NCI-H1092 treated with DMSO at 0.1 percent for 48 hours (cell line): ENCODE results near the gene PRDM10.
"Not testable (repeated sequence)": the region's sequence is repeated elsewhere in the genome, so short reads cannot be mapped to it uniquely, and the experiment has no call there.

ENCODE experiments used
- DNase-seq: peaks from one replicate; lab custom pipeline; 2025; lab: John Stamatoyannopoulos, UW

The PRDM10 gene

GRCh38 chr11:129975543-129975942 lies 27.1 kb downstream of the PRDM10 start:
- DNase-seq = no peak

GRCh38 chr11:129974672-129975071 lies 28.0 kb downstream of the PRDM10 start:
- DNase-seq = no peak

- DNase-seq = no peak
Observed at GRCh38 chr11:129974237-129974636, 28.4 kb downstream of the PRDM10 start.

- DNase-seq = no peak
Observed at GRCh38 chr11:129973809-129974208, 28.8 kb downstream of the PRDM10 start.

DNA sequence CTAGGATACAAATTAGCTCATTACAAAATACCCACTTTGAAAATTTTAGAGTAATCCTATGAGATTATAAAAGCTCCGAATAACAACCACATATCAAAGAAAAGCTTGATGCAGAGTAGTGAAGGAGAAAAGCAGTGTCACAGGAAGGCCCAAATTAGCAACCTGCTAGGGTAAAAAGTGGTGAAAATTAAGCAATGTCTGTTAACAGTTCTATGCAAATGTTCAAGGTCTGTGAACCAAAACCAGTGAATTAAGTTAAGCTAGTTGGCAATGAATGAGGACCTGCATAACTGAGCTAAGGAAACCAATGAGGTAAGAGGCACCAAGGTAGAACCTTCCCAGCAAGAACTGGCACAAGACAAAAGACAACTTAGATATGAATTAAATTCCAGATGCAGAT lies 29.6 kb downstream of the PRDM10 start:
- DNase-seq = no peak

DNA sequence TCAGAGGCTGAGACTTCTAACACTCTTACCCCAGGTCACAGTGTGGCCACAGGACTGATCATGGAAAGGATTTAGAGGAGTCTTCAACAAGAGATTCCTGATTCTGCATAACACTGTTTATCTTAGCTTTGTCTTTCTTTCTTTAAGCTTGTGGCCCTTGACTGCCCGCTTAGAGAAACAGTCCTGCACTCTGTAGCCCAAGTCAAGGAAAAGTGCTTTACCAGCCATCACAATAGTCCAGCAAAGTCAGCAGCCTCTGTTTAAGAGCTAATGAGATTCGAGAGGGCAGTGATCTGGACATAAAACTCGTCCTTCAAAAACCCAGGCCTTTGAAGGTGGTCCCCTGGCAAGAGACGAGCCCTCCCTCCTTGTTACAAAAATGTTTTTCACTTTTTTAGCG lies 30.0 kb downstream of the PRDM10 start:
- no peak for DNase-seq

- DNase-seq = not testable (repeated sequence)
Observed at GRCh38 chr11:129971856-129972255, 30.8 kb downstream of the PRDM10 start.

DNA sequence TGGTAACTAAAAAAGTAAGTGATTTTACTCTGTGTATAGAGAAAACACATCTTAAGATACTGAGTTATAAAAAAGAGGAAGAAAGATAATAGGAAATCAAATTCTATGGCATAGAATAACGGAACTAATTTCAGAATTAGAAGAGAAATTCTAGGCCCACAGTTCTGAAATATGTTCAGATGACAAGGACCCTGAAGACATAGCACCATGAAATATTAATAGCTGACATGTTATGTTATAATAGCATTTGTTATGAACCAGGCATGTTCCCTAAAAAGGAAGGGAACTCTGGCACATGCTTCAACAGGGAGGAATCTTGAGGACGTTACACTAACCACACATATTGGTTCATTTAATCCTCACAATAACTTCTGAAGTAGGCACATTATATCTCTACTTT lies 32.7 kb downstream of the PRDM10 start:
- no peak for DNase-seq

DNA sequence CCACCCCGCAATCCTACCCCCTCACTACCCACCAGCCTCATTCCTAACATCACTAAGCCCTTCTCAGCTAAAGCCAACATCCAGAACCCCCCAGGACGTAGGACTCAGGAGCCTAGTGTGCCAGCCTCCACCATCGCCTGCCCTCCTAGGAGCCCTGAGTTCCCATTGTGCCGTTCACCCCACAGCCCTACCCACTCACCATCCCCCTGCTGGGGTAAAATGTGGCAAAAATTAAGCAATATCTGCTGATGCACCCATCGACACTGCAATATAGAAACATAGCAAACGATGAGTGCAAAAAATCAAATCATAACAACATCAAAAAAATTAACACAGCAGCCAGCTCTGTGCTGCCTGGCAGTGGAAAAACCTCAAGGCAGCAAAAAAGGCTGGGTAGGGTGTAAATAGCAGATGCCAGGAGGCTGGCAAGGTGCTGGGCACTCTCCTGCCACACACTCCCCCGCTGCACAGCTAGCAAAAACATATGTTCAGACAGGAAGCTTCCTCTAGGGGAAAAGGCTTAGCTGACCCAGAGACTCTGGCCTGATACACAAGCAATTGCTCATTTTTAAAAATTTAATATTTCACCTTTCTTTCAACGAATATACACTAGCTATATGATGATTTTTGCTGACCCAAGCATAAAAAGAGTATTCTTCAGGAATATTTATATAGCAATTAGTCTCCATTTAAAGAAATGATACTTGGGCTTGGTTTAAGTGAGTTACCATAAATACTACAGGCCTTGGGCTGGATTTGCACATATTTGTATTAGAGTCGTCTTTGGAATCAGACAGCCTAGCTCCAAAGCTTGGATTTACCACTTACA lies 33.8 kb downstream of the PRDM10 start:
- no peak for DNase-seq

- DNase-seq = no peak
Observed at GRCh38 chr11:129967996-129968395, 34.6 kb downstream of the PRDM10 start.

- DNase-seq = no peak
Observed at GRCh38 chr11:129965248-129965647, 37.4 kb downstream of the PRDM10 start.

DNA sequence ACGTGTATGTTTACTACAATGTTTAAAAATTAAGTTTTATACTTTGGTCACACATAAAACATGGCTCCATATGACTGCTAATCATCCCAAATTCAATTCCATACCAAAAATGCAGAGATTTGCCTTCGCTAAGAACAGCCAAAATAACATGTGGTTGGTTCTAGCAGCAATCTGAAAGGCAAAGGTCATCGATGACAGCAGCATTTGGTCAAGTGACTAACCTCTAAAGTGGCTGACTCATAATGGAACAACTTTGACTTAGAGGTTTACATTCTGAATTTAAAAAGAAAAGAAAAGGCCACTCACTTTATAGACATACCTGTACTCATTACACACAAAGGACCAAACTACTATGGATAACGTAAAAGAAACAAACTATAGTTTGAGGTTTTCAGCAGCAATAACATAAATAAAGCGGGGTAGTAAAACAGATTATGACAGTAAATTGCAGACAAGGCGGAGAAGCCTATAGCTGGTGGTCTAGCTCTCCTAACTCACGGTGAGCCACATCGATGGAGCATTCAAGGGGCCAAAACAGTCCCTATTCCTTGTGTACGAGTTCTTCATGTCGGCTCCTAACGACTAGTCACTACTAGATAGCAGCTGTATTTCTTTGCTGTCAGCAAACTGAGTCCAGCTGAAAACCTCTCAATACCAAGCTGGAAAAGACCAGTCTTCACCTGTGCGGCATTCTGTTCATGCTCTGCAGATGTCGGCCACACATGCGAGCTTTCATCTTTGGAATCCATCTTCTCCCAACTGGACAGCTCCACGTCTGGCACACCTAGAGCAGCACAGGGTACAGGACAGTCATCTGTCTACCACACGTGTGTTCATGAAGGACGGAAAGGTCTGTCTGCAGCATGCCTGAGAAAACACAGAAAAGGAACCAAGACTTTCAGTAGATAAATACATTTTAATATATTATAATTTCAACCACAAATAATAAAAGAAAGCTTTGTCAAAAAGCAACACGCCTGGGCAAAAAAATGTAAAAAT lies 42.1 kb downstream of the PRDM10 start:
- no peak for DNase-seq

- DNase-seq = no peak
Observed at GRCh38 chr11:129959687-129960086, 42.9 kb downstream of the PRDM10 start.

GRCh38 chr11:129955282-129955681 lies 47.4 kb downstream of the PRDM10 start:
- DNase-seq = no peak

DNA sequence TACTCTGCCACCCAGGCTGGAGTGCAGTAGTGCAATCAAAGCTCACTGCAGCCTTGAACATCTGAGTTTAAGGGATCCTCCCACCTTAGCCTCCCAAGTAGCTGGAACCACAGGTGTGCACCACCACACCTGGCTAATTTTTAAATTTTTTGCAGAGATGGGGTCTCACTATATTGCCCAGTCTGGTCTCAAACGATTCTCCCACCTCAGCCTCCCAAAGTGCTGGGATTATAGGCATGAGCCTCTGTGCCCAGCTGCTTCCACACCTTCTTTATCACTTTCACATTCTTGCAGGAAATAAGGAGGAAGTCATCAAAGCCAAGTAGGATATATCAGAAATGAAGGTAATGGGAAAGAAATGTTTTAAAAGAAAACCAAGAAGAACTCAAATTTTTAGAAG lies 47.9 kb downstream of the PRDM10 start:
- DNase-seq = not testable (repeated sequence)

- DNase-seq = no peak
Observed at GRCh38 chr11:129951866-129952262, 50.8 kb downstream of the PRDM10 start.

DNA sequence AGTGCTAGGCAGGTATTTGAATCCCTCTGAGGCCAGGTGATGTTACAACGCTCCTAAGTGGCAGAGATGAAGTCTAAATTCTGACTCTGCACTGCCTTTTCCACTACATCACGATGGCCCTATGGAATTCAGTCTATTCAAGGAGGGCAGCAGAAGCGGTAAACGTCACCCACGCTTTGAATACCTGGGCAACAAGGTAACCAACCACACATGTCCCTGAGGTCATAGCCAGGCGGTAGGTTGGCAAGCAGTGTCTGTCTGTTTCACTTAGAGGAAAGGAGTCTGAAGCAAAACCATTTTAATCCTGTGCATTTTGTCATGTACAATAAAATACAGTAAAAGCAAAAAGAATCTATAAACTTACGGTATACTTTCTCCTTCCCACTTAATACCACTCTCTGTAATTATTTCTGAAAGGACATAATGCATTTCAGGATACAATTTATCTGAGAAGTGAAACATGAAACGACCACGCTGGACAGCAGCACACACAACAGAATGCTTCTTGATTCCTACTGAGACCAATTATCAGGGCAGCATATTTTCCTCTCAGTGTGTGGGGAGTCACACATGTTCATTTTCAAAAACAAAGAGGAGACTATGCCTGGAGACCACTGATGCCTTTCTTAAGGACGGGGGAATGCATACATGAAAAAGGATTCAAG lies 51.3 kb downstream of the PRDM10 start:
- DNase-seq = no peak

GRCh38 chr11:129950101-129951091 lies 52.2 kb downstream of the PRDM10 start:
- DNase-seq = no peak

DNA sequence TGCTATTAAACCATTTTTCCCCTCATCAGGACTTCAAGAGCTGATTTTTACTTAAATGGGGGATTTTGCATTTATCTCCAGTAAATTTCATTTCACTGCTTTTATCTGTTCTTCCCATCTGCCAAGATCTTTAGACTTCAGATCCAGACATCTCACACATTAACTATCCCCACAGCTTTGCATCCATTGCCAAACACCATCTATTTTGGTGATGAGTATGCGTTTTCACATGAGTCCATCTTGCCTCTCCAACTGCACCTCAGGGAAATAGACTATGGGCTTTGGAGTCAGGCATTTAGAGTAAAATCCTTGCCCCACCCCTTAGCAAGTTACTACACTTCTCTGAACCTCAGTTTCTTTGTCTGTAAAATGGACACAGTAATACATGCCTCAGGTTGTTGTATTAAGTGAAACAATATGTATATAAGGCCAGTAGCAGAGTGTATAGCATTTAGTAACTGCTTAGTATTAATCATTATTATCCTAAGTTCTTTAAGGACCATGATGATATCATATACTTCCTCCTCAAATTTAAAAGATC lies 53.6 kb downstream of the PRDM10 start:
- DNase-seq = no peak

DNA sequence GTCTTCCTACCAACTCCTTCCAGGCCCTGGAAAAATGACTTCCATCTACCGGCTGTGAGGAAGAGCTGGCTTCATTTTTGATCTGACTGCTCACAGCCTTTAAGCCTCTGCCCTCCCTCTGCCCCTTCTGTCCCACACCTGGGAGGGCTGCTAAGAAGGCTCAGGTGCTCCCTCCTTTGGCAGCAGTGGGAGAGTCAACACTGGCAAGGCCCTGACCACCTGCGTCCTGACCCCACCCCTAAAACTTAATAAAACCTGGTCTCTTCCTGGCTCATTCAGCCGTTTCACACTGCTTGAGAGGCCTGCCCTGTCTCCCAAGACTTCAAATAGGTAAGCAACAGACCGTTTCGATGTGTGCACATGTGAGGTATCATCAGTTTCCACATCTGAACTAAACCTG lies 55.2 kb downstream of the PRDM10 start:
- DNase-seq = no peak

GRCh38 chr11:129946965-129947364 lies 55.7 kb downstream of the PRDM10 start:
- no peak for DNase-seq
